ENCODE data around the gene RAB27A. TPM values are rescaled to one million over a fixed set of nuclear protein-coding genes. Genes with fewer than 3 reads are reported as not detected.
"Not testable (repeated sequence)": the region's sequence is repeated elsewhere in the genome, so short reads cannot be mapped to it uniquely, and the experiment has no call there.

The RAB27A gene
- total RNA-seq, 5 donors from 2014 or later (not counting 1 experiment from before 2014, with no cell fraction given), result 29.7 to 47.2 (median 35.2) TPM

- peak overlapping the region; percentile 72 for H3K27ac ChIP-seq (ENCODE audit: low read length)
- peaks cover 12 to 49% of the 10 kb centered on the region in 2 experiments for H3K4me1 ChIP-seq (ENCODE audit: control insufficient read depth in 1 of 2, extremely low read depth in 1 of 2, insufficient read depth in 2 of 2, low read length in 2 of 2)
- peaks cover 0 to 2% of the 10 kb centered on the region in 2 donors for H3K36me3 ChIP-seq (ENCODE audit: control insufficient read depth in 2 of 2, extremely low read depth in 1 of 2, insufficient read depth in 1 of 2, low read length in 1 of 2)
- CTCF ChIA-PET, result interaction anchor here (0.6 to 2.5 kb wide), 6 partner anchors 10 to 39 kb away, joined by 3 to 7 read pairs (median 4); no protein-coding TSS in a partner anchor
- Mint-ChIP-seq H3K4me3 (peak overlapping the region; percentile 80 to 86 (median 81)), H3K27me3 (no peaks in the 10 kb centered on the region), H3K27ac (peak overlapping the region; percentile 92 to 97), H3K36me3 (peaks cover 11% of the 10 kb centered on the region), H3K9me3 (no peaks in the 10 kb centered on the region), H3K4me1 (peaks cover 65 to 72% (median 68%) of the 10 kb centered on the region in 3 donors)
- peak in 2 of 4 experiments; percentile 18 for ATAC-seq (replicated peaks in 1 of 4)
- 62% methylated on average over 2 of the region's 4 CpGs for WGBS (ENCODE audit: insufficient coverage)
- POLR2A ChIA-PET, result no interaction called here
- H3K27me3 ChIP-seq (replicated peaks in 1 of 2; ENCODE audit: control insufficient read depth in 2 of 2, extremely low read depth in 1 of 2, insufficient read depth in 2 of 2, low read length in 1 of 2), result no peaks in the 10 kb centered on the region
- H3K9me3 ChIP-seq, result no peaks in the 10 kb centered on the region
- DNase-seq, result no peak
- peak overlapping the region; percentile 15 to 36 for H3K4me3 ChIP-seq (ENCODE audit: control insufficient read depth in 1 of 2, extremely low read depth in 1 of 2, low read length in 1 of 2)
Observed at GRCh38 chr15:55256281-55257011, 33.2 kb downstream of the RAB27A start.

GRCh38 chr15:55255714-55256113 lies 33.9 kb downstream of the RAB27A start:
- CTCF ChIA-PET, result interaction anchor here (1.0 to 2.5 kb wide), 5 partner anchors 9 to 21 kb away, joined by 3 to 7 read pairs (median 4); no protein-coding TSS in a partner anchor
- Mint-ChIP-seq H3K27ac (peak overlapping the region; percentile 92 to 97), H3K9me3 (no peaks in the 10 kb centered on the region), H3K4me1 (peaks cover 71 to 78% (median 74%) of the 10 kb centered on the region in 3 donors), H3K27me3 (no peaks in the 10 kb centered on the region), H3K36me3 (peaks cover 13% of the 10 kb centered on the region), H3K4me3 (peak overlapping the region; percentile 80 to 86 (median 81))
- H3K9me3 ChIP-seq, result no peaks in the 10 kb centered on the region
- peaks cover 0 to 2% of the 10 kb centered on the region in 2 donors for H3K36me3 ChIP-seq (ENCODE audit: control insufficient read depth in 2 of 2, extremely low read depth in 1 of 2, insufficient read depth in 1 of 2, low read length in 1 of 2)
- peaks cover 18 to 53% of the 10 kb centered on the region in 2 experiments for H3K4me1 ChIP-seq (ENCODE audit: control insufficient read depth in 1 of 2, extremely low read depth in 1 of 2, insufficient read depth in 2 of 2, low read length in 2 of 2)
- POLR2A ChIA-PET, result interaction anchor here in 1 of 2 donors (1.1 kb wide), 1 partner anchor 14 kb away, joined by 6 read pairs; no protein-coding TSS in a partner anchor
- ATAC-seq (replicated peaks in 1 of 4) (peak; percentile 65 to 76 (median 73)), DNase-seq (peak in 3 of 35 experiments; percentile 5 to 62 (median 20))
- no peaks in the 10 kb centered on the region for H3K27me3 ChIP-seq (replicated peaks in 1 of 2; ENCODE audit: control insufficient read depth in 2 of 2, extremely low read depth in 1 of 2, insufficient read depth in 2 of 2, low read length in 1 of 2)
- peak overlapping the region; percentile 32 to 36 for H3K4me3 ChIP-seq (ENCODE audit: control insufficient read depth in 1 of 2, extremely low read depth in 1 of 2, low read length in 1 of 2)
- H3K27ac ChIP-seq (ENCODE audit: low read length), result peak overlapping the region; percentile 72
- WGBS (ENCODE audit: insufficient coverage), result 17% methylated on average over 2 of the region's 5 CpGs

- Histone ChIP-seq H3K9me3 (no peaks in the 10 kb centered on the region), H3K27me3 (replicated peaks in 1 of 2; ENCODE audit: control insufficient read depth in 2 of 2, extremely low read depth in 1 of 2, insufficient read depth in 2 of 2, low read length in 1 of 2) (no peaks in the 10 kb centered on the region), H3K27ac (ENCODE audit: low read length) (peak overlapping the region; percentile 72), H3K4me3 (ENCODE audit: control insufficient read depth in 1 of 2, extremely low read depth in 1 of 2, low read length in 1 of 2) (peak overlapping the region; percentile 32 to 36), H3K4me1 (ENCODE audit: control insufficient read depth in 1 of 2, extremely low read depth in 1 of 2, insufficient read depth in 2 of 2, low read length in 2 of 2) (peaks cover 23 to 59% of the 10 kb centered on the region in 2 experiments), H3K36me3 (ENCODE audit: control insufficient read depth in 2 of 2, extremely low read depth in 1 of 2, insufficient read depth in 1 of 2, low read length in 1 of 2) (peaks cover 0 to 2% of the 10 kb centered on the region in 2 donors)
- H3K4me1 Mint-ChIP-seq, result peaks cover 73 to 79% (median 75%) of the 10 kb centered on the region in 3 donors
- 40% methylated on average over 1 of the region's 4 CpGs for WGBS (ENCODE audit: insufficient coverage)
- H3K27ac Mint-ChIP-seq, result peak overlapping the region; percentile 92 to 97
- H3K9me3 Mint-ChIP-seq, result no peaks in the 10 kb centered on the region
- no peaks in the 10 kb centered on the region for H3K27me3 Mint-ChIP-seq
- CTCF ChIA-PET, result interaction anchor here in 1 of 2 donors (1.0 to 1.6 kb wide), 3 partner anchors 8 to 22 kb away, joined by 3 to 4 read pairs (median 4); no protein-coding TSS in a partner anchor
- DNase-seq (no peak), ATAC-seq (replicated peaks in 1 of 4) (no peak)
- peaks cover 8% of the 10 kb centered on the region for H3K36me3 Mint-ChIP-seq
- POLR2A ChIA-PET, result interaction anchor here in 1 of 2 donors (1.1 kb wide), 1 partner anchor 15 kb away, joined by 6 read pairs; no protein-coding TSS in a partner anchor
- peak overlapping the region; percentile 80 to 86 (median 81) for H3K4me3 Mint-ChIP-seq
Observed at GRCh38 chr15:55254916-55255679, 34.5 kb downstream of the RAB27A start.

- H3K36me3 Mint-ChIP-seq, result peaks cover 11% of the 10 kb centered on the region
- POLR2A ChIA-PET, result interaction anchor here in 1 of 2 donors (0.7 kb wide), 2 partner anchors 8 to 14 kb away, joined by 3 read pairs; no protein-coding TSS in a partner anchor
- peak in 1 of 4 experiments; percentile 21 for ATAC-seq (replicated peaks in 1 of 4)
- H3K9me3 Mint-ChIP-seq, result no peaks in the 10 kb centered on the region
- Histone ChIP-seq H3K27ac (ENCODE audit: low read length) (peak overlapping the region; percentile 11), H3K9me3 (no peaks in the 10 kb centered on the region), H3K4me1 (ENCODE audit: control insufficient read depth in 1 of 2, extremely low read depth in 1 of 2, insufficient read depth in 2 of 2, low read length in 2 of 2) (peaks cover 25 to 67% of the 10 kb centered on the region in 2 experiments), H3K27me3 (replicated peaks in 1 of 2; ENCODE audit: control insufficient read depth in 2 of 2, extremely low read depth in 1 of 2, insufficient read depth in 2 of 2, low read length in 1 of 2) (no peaks in the 10 kb centered on the region), H3K36me3 (ENCODE audit: control insufficient read depth in 2 of 2, extremely low read depth in 1 of 2, insufficient read depth in 1 of 2, low read length in 1 of 2) (peaks cover 0 to 2% of the 10 kb centered on the region in 2 donors), H3K4me3 (ENCODE audit: control insufficient read depth in 1 of 2, extremely low read depth in 1 of 2, low read length in 1 of 2) (no peak overlapping the region)
- CTCF ChIA-PET, result interaction anchor here in 1 of 2 donors (1.1 kb wide), 1 partner anchor 14 kb away, joined by 3 read pairs; no protein-coding TSS in a partner anchor
- H3K27me3 Mint-ChIP-seq, result no peaks in the 10 kb centered on the region
- WGBS (ENCODE audit: insufficient coverage), result no CpG with 5 or more reads among the region's 3 CpGs
- H3K4me3 Mint-ChIP-seq, result no peak overlapping the region
- H3K4me1 Mint-ChIP-seq, result peaks cover 71 to 80% (median 73%) of the 10 kb centered on the region in 3 donors
- H3K27ac Mint-ChIP-seq, result peak overlapping the region; percentile 59 to 83
- no peak for DNase-seq
Observed at GRCh38 chr15:55253580-55253979, 36.0 kb downstream of the RAB27A start.

GRCh38 chr15:55252201-55252600 lies 37.4 kb downstream of the RAB27A start:
- not testable (repeated sequence) for H3K9me3 Mint-ChIP-seq; H3K9me3 ChIP-seq; H3K27me3 Mint-ChIP-seq; H3K36me3 Mint-ChIP-seq; DNase-seq; H3K27me3 ChIP-seq (replicated peaks in 1 of 2; ENCODE audit: control insufficient read depth in 2 of 2, extremely low read depth in 1 of 2, insufficient read depth in 2 of 2, low read length in 1 of 2); H3K4me3 Mint-ChIP-seq; ATAC-seq (replicated peaks in 1 of 4); H3K36me3 ChIP-seq (ENCODE audit: control insufficient read depth in 2 of 2, extremely low read depth in 1 of 2, insufficient read depth in 1 of 2, low read length in 1 of 2); H3K4me3 ChIP-seq (ENCODE audit: control insufficient read depth in 1 of 2, extremely low read depth in 1 of 2, low read length in 1 of 2)
- Mint-ChIP-seq H3K27ac (peak overlapping the region in 1 of 2 donors; percentile 73), H3K4me1 (peaks cover 70 to 79% (median 72%) of the 10 kb centered on the region in 3 donors)
- ChIA-PET POLR2A (interaction anchor here in 1 of 2 donors (0.7 kb wide), 1 partner anchor 18 kb away, joined by 4 read pairs; no protein-coding TSS in a partner anchor), CTCF (interaction anchor here in 1 of 2 donors (1.7 kb wide), 1 partner anchor 35 kb away, joined by 10 read pairs; no protein-coding TSS in a partner anchor)
- H3K4me1 ChIP-seq (ENCODE audit: control insufficient read depth in 1 of 2, extremely low read depth in 1 of 2, insufficient read depth in 2 of 2, low read length in 2 of 2), result peaks cover 25 to 64% of the 10 kb centered on the region in 2 experiments
- H3K27ac ChIP-seq (ENCODE audit: low read length), result peak overlapping the region; percentile 51
- WGBS (ENCODE audit: insufficient coverage), result 84% methylated on average over 5 of the region's 8 CpGs
